Panc1 (cell line): ENCODE results near the gene ATOH7.

ENCODE experiments used
- CTCF ChIP-seq: fragments of 450-650 bp; IDR thresholded peaks from 2 replicates; pipeline ENCODE4 v1.5.1; 2017; ENCODE audit warnings: mild to moderate bottlenecking
- POLR2AphosphoS5 ChIP-seq: IDR thresholded peaks from 2 replicates; pipeline ENCODE4 v1.6.1; 2012; ENCODE audit warnings: mild to moderate bottlenecking, low read depth, low read length, moderate library complexity
- REST ChIP-seq, 2 experiments: IDR thresholded peaks; 2 replicates each; pipeline ENCODE4 v1.6.1; 2011 to 2012; ENCODE audit warnings: low read depth in 2 of 2, control low read depth in 1 of 2, low read length in 1 of 2, mild to moderate bottlenecking in 1 of 2, moderate library complexity in 1 of 2; ENCODE audit not compliant: insufficient read depth in 1 of 2

- TF ChIP-seq REST (IDR thresholded peaks at IDR 0.05; ENCODE audit: insufficient read depth in 1 of 2, low read depth in 2 of 2, low read length in 1 of 2) (no peak), CTCF (no peak), POLR2AphosphoS5 (no peak)
These were observed 3.2 kb upstream of the ATOH7 start for GRCh38 chr10:68235111-68235510.
